BE2C (cell line): ENCODE data around the gene OTOS.

ENCODE experiments used
- DNase-seq: peaks from one replicate; pipeline ENCODE4 v3.0.0-alpha.2; 2020
- H3K27me3 ChIP-seq: fragments of 250-450 bp; sonication (Bioruptor Pico); 2 replicates; pipeline ENCODE4 v1.5.1; 2020; ENCODE audit warnings: mild to moderate bottlenecking
- H3K36me3 ChIP-seq: fragments of 250-450 bp; sonication (Bioruptor Pico); 2 replicates; pipeline ENCODE4 v1.5.1; 2020; ENCODE audit warnings: mild to moderate bottlenecking
- H3K4me1 ChIP-seq: fragments of 250-450 bp; sonication (Bioruptor Pico); 2 replicates; pipeline ENCODE4 v1.5.1; 2020
- H3K4me3 ChIP-seq: 2 replicates; pipeline ENCODE4 v1.5.1; 2011; ENCODE audit warnings: low read depth, low read length
- H3K9me3 ChIP-seq: fragments of 250-450 bp; sonication (Bioruptor Pico); 2 replicates; pipeline ENCODE4 v1.5.1; 2020
- TF ChIP-seq, protein P1 (sequence below): IDR thresholded peaks from 2 replicates; pipeline ENCODE4 v1.5.1; 2012; ENCODE audit warnings: mild to moderate bottlenecking, low read depth, low read length

Gene OTOS

DNA sequence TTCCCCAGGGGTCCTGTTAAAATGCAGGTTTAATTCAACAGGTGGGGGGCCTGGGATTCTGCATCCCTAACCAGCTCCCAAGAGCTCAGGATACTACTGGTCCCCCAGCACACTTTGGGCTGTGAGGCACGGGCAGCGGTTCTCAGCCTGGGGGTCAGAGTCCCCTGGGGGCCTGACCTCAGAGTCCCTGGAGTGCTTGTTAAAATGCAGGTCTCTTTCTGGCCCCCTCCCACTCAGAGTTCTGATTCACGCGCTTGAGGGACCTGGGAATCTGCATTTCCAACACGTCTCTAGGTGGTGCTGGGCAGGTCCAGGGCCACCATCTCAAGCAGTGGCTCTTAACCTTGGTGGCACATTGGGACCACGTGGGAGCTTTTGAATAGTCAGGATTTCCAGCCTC lies 2.8 kb upstream of the OTOS start:
- no peak overlapping the region for H3K4me3 ChIP-seq
- H3K27me3 ChIP-seq: peaks cover 16% of the 10 kb centered on the region; the same call in 1 of the 2 replicates
- DNase-seq: peak; percentile 2
- H3K4me1 ChIP-seq: no peaks in the 10 kb centered on the region
- H3K9me3 ChIP-seq: no peaks in the 10 kb centered on the region
- H3K36me3 ChIP-seq: no peaks in the 10 kb centered on the region
- TF ChIP-seq, protein P1, sequence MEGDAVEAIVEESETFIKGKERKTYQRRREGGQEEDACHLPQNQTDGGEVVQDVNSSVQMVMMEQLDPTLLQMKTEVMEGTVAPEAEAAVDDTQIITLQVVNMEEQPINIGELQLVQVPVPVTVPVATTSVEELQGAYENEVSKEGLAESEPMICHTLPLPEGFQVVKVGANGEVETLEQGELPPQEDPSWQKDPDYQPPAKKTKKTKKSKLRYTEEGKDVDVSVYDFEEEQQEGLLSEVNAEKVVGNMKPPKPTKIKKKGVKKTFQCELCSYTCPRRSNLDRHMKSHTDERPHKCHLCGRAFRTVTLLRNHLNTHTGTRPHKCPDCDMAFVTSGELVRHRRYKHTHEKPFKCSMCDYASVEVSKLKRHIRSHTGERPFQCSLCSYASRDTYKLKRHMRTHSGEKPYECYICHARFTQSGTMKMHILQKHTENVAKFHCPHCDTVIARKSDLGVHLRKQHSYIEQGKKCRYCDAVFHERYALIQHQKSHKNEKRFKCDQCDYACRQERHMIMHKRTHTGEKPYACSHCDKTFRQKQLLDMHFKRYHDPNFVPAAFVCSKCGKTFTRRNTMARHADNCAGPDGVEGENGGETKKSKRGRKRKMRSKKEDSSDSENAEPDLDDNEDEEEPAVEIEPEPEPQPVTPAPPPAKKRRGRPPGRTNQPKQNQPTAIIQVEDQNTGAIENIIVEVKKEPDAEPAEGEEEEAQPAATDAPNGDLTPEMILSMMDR: no peak

DNA sequence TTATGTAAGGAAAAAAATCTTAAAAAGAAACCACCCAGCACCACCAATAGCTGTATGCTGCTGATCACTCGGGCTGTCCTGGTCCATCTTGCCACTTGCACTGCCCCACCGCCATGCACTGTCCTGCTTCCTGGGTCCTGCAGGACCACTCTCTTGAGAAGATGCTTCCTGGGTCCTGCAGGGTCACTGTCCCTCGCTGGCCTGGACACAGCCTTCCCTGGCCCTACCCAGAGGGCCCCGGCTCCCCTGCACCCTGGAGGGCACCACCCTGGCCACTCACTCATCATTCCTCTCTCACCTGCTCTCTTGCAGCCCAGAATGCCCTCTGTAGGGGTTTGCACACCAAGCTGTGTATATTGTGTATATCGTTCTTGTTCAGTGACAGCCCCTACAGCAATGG lies 2.4 kb upstream of the OTOS start:
- peaks cover 16% of the 10 kb centered on the region; the same call in 1 of the 2 replicates for H3K27me3 ChIP-seq
- H3K4me1 ChIP-seq: no peaks in the 10 kb centered on the region
- TF ChIP-seq, protein P1: no peak
- no peaks in the 10 kb centered on the region for H3K9me3 ChIP-seq
- H3K4me3 ChIP-seq: no peak overlapping the region
- DNase-seq: peak; percentile 1
- no peaks in the 10 kb centered on the region for H3K36me3 ChIP-seq

DNA sequence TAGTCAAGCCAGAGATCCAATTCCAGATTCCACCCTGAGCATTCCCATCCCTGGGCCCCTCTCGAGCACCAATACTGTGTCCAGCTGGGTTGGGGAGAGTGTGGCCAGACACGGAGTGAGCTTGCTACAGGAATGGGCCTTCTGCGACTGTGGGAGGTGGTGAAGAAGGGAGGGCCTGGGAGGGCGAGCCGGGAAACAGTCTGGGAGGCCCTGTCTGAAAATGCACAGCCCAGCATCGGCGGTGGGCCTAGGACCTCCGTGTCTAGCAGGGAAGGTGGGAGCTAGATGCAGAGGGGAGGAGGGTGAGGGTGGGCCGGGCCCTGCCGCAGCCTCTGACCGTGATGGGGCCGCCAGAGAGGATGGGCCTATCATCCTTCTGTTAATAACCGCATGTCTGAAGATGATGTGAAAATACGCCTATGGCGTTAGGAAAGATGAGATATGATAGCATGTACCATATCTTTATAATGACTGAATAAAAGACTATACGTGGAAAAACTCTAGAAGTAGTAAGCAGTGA lies 1.9 kb upstream of the OTOS start:
- peak; percentile 5 for DNase-seq
- H3K4me1 ChIP-seq: no peaks in the 10 kb centered on the region

DNA sequence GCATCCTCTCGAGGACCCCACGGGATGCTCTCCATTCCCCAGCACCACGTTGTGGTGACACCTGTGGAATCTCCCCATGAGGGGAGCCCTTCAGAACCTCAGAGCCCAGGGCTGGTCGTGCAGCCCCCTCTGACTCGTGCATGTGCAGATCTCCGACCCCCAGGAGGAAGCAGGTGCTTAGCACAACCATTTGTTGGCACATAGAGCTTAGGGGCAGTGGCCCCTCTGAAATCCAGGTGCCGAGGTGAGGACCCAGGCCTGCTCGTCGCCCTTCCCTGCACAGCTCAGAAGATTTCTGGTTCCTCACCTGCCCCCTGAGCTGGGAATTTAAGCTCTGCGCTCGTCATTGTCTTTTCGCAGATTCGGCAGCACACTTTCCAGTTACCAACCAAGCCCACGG lies 1.3 kb upstream of the OTOS start:
- no peaks in the 10 kb centered on the region for H3K9me3 ChIP-seq
- H3K4me3 ChIP-seq: no peak overlapping the region
- peak; percentile 1 for DNase-seq
- H3K4me1 ChIP-seq: no peaks in the 10 kb centered on the region
- H3K36me3 ChIP-seq: no peaks in the 10 kb centered on the region
- H3K27me3 ChIP-seq: peaks cover 16% of the 10 kb centered on the region; the same call in 1 of the 2 replicates
- TF ChIP-seq, protein P1: no peak

More for the DNA sequence above, 1.9 kb upstream of the OTOS start:
- H3K27me3 ChIP-seq: peaks cover 16% of the 10 kb centered on the region; the same call in 1 of the 2 replicates
- H3K36me3 ChIP-seq: no peaks in the 10 kb centered on the region
- no peak overlapping the region for H3K4me3 ChIP-seq
- no peaks in the 10 kb centered on the region for H3K9me3 ChIP-seq
- TF ChIP-seq, protein P1: no peak

DNA sequence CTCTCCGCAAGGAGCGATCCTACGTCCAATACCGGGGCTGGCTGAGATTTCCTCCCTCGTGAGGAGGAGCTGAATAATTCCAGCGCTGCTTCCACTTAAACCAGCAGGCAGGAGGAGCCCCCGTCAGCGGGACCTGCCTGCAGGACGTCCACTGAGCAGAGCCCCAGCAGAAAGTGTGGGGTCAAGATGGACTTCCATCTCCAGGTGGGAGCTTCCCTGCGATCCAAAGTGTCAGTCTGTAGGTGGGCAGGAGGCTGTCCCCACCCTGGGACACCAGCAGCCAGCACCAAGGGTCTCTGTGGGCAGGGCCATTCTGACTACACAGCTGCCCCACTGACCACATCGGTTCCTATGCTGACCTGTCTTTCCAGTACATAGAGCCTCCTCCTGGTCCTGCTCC lies 462 bp upstream of the OTOS start:
- no peaks in the 10 kb centered on the region for H3K9me3 ChIP-seq
- peak; percentile 2 for DNase-seq
- H3K4me1 ChIP-seq: no peaks in the 10 kb centered on the region
- H3K27me3 ChIP-seq: peaks cover 16% of the 10 kb centered on the region; the same call in 1 of the 2 replicates
- TF ChIP-seq, protein P1: no peak
- no peaks in the 10 kb centered on the region for H3K36me3 ChIP-seq
- H3K4me3 ChIP-seq: no peak overlapping the region

DNA sequence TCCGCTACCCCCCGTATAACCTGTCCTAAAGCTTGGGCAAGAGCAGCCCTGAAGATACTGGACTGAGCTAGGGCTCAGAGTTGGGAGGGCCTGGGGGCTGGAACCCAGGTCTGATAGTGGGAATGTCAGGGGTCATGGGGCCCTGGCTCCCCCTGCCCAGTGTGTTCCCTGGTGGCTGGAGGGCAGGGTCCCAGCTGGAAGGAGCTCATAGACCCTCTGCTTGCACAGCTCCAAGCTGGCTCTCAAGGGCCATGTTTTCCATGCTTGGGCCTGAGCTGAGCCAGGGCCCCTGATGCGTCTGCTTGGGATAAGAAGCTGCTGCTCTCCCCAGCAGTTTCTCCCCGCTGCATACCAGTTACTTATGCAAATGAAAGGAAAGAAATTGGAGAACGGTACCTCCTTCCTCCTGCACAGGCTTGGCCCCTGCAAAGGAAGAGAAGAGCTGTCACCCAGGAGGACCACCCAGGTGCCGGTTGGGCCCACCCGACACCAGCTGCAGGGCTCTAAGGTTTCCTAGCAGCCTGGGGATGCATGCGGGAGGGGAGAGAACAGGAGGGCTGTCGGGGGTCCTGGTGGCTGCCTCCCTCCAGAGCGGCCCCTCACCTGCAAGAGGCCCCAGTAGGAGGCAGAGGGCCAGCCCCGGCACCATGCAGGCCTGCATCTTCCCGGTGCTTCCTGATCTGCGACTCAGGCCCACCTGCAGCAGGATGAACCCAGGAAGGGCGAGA lies 628 bp downstream of the OTOS start:
- Histone ChIP-seq H3K4me1 (no peaks in the 10 kb centered on the region; the same call in 1 of the 2 replicates), H3K27me3 (peaks cover 16% of the 10 kb centered on the region; the same call in 1 of the 2 replicates), H3K36me3 (no peaks in the 10 kb centered on the region), H3K4me3 (no peak overlapping the region), H3K9me3 (no peaks in the 10 kb centered on the region)
- TF ChIP-seq, protein P1: no peak
- peak; percentile 2 for DNase-seq
